Upper lobe of left lung (tissue), 6 donors: ENCODE results near the gene DUSP11. TPM values are rescaled to one million over a fixed set of nuclear protein-coding genes. Genes with fewer than 3 reads are reported as not detected.

Experiments used
- ATAC-seq, 2 donors: fragments of 200-7000 bp; cut with Tn5 transposase; one replicate each; pipeline ENCODE4 v1.9.1; 2022; ENCODE audit warnings: mild to moderate bottlenecking in 2 of 2, moderate library complexity in 2 of 2; ENCODE audit not compliant: low FRiP score in 2 of 2
- DNase-seq, 2 donors: peaks; one replicate each; pipeline ENCODE4 v3.0.0-alpha.2; 2019 to 2020
- H3K27ac ChIP-seq, 4 donors: fragments of 200-600 bp; sonication (generic); one replicate each; pipeline ENCODE4 v1.5.1; 2016 to 2019
- H3K27me3 ChIP-seq, 4 donors: fragments of 200-600 bp; sonication (generic); one replicate each; pipeline ENCODE4 v1.5.1; 2017 to 2019
- H3K36me3 ChIP-seq, 4 donors: fragments of 200-600 bp; sonication (generic); one replicate each; pipeline ENCODE4 v1.5.1; 2016 to 2019
- H3K4me1 ChIP-seq, 4 donors: fragments of 200-600 bp; sonication (generic); one replicate each; pipeline ENCODE4 v1.5.1; 2018 to 2019
- H3K4me3 ChIP-seq, 4 donors: fragments of 200-600 bp; sonication (generic); one replicate each; pipeline ENCODE4 v1.5.1; 2017 to 2019; ENCODE audit warnings: mild to moderate bottlenecking in 2 of 4, moderate library complexity in 1 of 4
- H3K9me3 ChIP-seq, 4 donors: fragments of 200-600 bp; sonication (generic); one replicate each; pipeline ENCODE4 v1.5.1; 2018 to 2019
- CTCF ChIP-seq, 6 experiments: fragments of 450-650 bp in 4 of 6; fragments of 200-600 bp in 2 of 6; sonication (generic) in 2 of 6; IDR thresholded peaks; one replicate each; pipeline ENCODE4 v1.5.1; 2016 to 2019; ENCODE audit warnings: antibody characterized with exemption in 6 of 6
- EP300 ChIP-seq, 4 donors: sonication (generic); formaldehyde crosslinking; IDR thresholded peaks; one replicate each; pipeline ENCODE4 v1.5.1; 2017; ENCODE audit warnings: antibody characterized with exemption in 4 of 4, control low read depth in 2 of 4
- POLR2A ChIP-seq, 4 donors: fragments of 450-650 bp; IDR thresholded peaks; one replicate each; pipeline ENCODE4 v1.5.1; 2016 to 2017; ENCODE audit warnings: antibody characterized with exemption in 4 of 4, mild to moderate bottlenecking in 2 of 4
- POLR2AphosphoS5 ChIP-seq, 2 donors: sonication (generic); formaldehyde crosslinking; IDR thresholded peaks; one replicate each; pipeline ENCODE4 v1.5.1; 2017; ENCODE audit warnings: antibody characterized with exemption in 2 of 2
- WGBS, 2 donors: methylation state at CpG; one replicate each; pipeline ENCODE4 v1.1.5; 2017 to 2018; 5-methylcytosine and 5-hydroxymethylcytosine counted together
- total RNA-seq, 6 donors: library from RNA; depleted of rRNA in 4 of 6; stranded (reverse); fragments of >200 nt in 4 of 6; gene quantifications; one replicate each; pipeline versions ENCODE4 v1.1.0 to v1.2.1, GENCODE V29; 2016 to 2021
- donor health status: DM: no; HTN: no; CAD: no; lungs with moderate emphysema.
- donor health status: DM: no; HTN: yes; CAD: no; lungs with severe emphysema.

The DUSP11 gene
- total RNA-seq, 6 donors from 2014 or later = 14.2 to 40.9 (median 19.7) TPM

- Histone ChIP-seq H3K36me3 (peaks cover 0 to 41% (median 25%) of the 10 kb centered on the region in 4 donors), H3K27me3 (no peaks in the 10 kb centered on the region), H3K9me3 (no peaks in the 10 kb centered on the region), H3K27ac (no peak overlapping the region), H3K4me1 (peaks cover 0 to 6% (median 2%) of the 10 kb centered on the region in 4 donors), H3K4me3 (no peak overlapping the region)
- no peak for DNase-seq
- TF ChIP-seq POLR2AphosphoS5 (IDR thresholded peaks at IDR 0.05) = no peak
- TF ChIP-seq POLR2A (IDR thresholded peaks at IDR 0.05) = no peak
- TF ChIP-seq EP300 (IDR thresholded peaks at IDR 0.05) = no peak
- 70 to 82% methylated on average over 2 of the region's 2 CpGs for WGBS, 2 donors
- no peak for ATAC-seq
These were observed 30.6 kb downstream of the DUSP11 start for GRCh38 chr2:73749314-73749713.

GRCh38 chr2:73746877-73747208 is 33.1 kb downstream of the DUSP11 start:
- Histone ChIP-seq H3K4me3 (no peak overlapping the region), H3K27ac (peak overlapping the region in 3 of 4 donors; percentile 45 to 77 (median 74)), H3K27me3 (no peaks in the 10 kb centered on the region), H3K9me3 (no peaks in the 10 kb centered on the region), H3K4me1 (peaks cover 0 to 6% (median 2%) of the 10 kb centered on the region in 4 donors), H3K36me3 (peaks cover 0 to 31% (median 16%) of the 10 kb centered on the region in 4 donors)
- DNase-seq (no peak), ATAC-seq (no peak)
- WGBS, 2 donors = 71 to 72% methylated on average over 3 of the region's 3 CpGs
- TF ChIP-seq POLR2A (IDR thresholded peaks at IDR 0.05) (no peak), CTCF (IDR thresholded peaks at IDR 0.05) (no peak)

- no peak for TF ChIP-seq CTCF (IDR thresholded peaks at IDR 0.05)
- TF ChIP-seq POLR2AphosphoS5 (IDR thresholded peaks at IDR 0.05) = peak; percentile 17 to 62
- peak in 2 of 4 donors; percentile 84 to 95 for TF ChIP-seq EP300 (IDR thresholded peaks at IDR 0.05)
- no peak for TF ChIP-seq POLR2A (IDR thresholded peaks at IDR 0.05)
- peak overlapping the region in 3 of 4 donors; percentile 45 to 77 (median 74) for H3K27ac ChIP-seq
- no peak overlapping the region for H3K4me3 ChIP-seq
- no peak for ATAC-seq
- no peak for DNase-seq
- H3K9me3 ChIP-seq = no peaks in the 10 kb centered on the region
- 80 to 86% methylated on average over 11 of the region's 11 CpGs for WGBS, 2 donors
- peaks cover 0 to 6% (median 2%) of the 10 kb centered on the region in 4 donors for H3K4me1 ChIP-seq
- no peaks in the 10 kb centered on the region for H3K27me3 ChIP-seq
- peaks cover 0 to 27% (median 16%) of the 10 kb centered on the region in 4 donors for H3K36me3 ChIP-seq
These were observed 33.7 kb downstream of the DUSP11 start for GRCh38 chr2:73746015-73746876.

- Histone ChIP-seq H3K27me3 (no peaks in the 10 kb centered on the region), H3K9me3 (no peaks in the 10 kb centered on the region), H3K4me1 (peaks cover 6 to 17% (median 15%) of the 10 kb centered on the region in 4 donors), H3K27ac (no peak overlapping the region), H3K36me3 (peaks cover 0 to 24% (median 4%) of the 10 kb centered on the region in 4 donors), H3K4me3 (no peak overlapping the region)
- TF ChIP-seq POLR2A (IDR thresholded peaks at IDR 0.05) (no peak), POLR2AphosphoS5 (IDR thresholded peaks at IDR 0.05) (no peak), CTCF (IDR thresholded peaks at IDR 0.05) (no peak), EP300 (IDR thresholded peaks at IDR 0.05) (no peak)
- DNase-seq = no peak
- ATAC-seq = no peak
- 89 to 95% methylated on average over 2 of the region's 2 CpGs for WGBS, 2 donors
These were observed 39.1 kb downstream of the DUSP11 start for GRCh38 chr2:73740767-73741166.

- H3K4me1 ChIP-seq = peaks cover 6 to 21% (median 16%) of the 10 kb centered on the region in 4 donors
- H3K9me3 ChIP-seq = no peaks in the 10 kb centered on the region
- ATAC-seq = no peak
- no peak overlapping the region for H3K4me3 ChIP-seq
- peaks cover 0 to 19% (median 7%) of the 10 kb centered on the region in 4 donors for H3K36me3 ChIP-seq
- no peak overlapping the region for H3K27ac ChIP-seq
- WGBS, 2 donors = 83 to 96% methylated on average over 3 of the region's 3 CpGs
- TF ChIP-seq EP300 (IDR thresholded peaks at IDR 0.05) = no peak
- TF ChIP-seq POLR2A (IDR thresholded peaks at IDR 0.05) = no peak
- no peak for TF ChIP-seq POLR2AphosphoS5 (IDR thresholded peaks at IDR 0.05)
- TF ChIP-seq CTCF (IDR thresholded peaks at IDR 0.05) = no peak
- no peak for DNase-seq
- H3K27me3 ChIP-seq = no peaks in the 10 kb centered on the region
These were observed 40.8 kb downstream of the DUSP11 start for GRCh38 chr2:73739101-73739500.
